Measurements from ENCODE around the gene NTMT1.

DNA sequence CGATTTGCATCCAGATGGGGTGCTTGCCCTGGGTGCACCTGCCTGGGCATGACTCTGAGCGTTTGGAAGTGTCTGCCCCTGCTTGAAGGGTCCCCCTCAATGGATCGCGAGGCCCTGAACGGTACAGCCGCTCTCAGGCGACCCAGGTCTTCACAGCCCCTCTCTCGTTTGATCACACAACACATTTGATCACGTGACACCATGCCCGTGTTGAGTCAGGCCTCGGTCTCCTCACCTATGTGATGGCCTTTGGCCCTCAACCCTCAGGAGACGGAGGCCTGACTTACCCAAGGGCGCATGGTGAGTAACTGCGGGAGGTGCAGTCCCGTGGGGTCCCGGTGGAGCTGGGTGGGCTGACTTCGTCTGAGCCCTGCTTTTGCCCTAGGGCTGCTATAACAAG is 18.9 kb downstream of the NTMT1 start:
- TF ChIP-seq, protein P1, sequence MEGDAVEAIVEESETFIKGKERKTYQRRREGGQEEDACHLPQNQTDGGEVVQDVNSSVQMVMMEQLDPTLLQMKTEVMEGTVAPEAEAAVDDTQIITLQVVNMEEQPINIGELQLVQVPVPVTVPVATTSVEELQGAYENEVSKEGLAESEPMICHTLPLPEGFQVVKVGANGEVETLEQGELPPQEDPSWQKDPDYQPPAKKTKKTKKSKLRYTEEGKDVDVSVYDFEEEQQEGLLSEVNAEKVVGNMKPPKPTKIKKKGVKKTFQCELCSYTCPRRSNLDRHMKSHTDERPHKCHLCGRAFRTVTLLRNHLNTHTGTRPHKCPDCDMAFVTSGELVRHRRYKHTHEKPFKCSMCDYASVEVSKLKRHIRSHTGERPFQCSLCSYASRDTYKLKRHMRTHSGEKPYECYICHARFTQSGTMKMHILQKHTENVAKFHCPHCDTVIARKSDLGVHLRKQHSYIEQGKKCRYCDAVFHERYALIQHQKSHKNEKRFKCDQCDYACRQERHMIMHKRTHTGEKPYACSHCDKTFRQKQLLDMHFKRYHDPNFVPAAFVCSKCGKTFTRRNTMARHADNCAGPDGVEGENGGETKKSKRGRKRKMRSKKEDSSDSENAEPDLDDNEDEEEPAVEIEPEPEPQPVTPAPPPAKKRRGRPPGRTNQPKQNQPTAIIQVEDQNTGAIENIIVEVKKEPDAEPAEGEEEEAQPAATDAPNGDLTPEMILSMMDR (IDR thresholded peaks at IDR 0.05; ENCODE audit: insufficient read depth, low read length): no peak
- no peak for TF ChIP-seq POLR2AphosphoS5 (IDR thresholded peaks at IDR 0.05; ENCODE audit: low read depth)
- TF ChIP-seq SPI1 (IDR thresholded peaks at IDR 0.05; ENCODE audit: borderline replicate concordance, low read depth): no peak
- TF ChIP-seq, protein P2, sequence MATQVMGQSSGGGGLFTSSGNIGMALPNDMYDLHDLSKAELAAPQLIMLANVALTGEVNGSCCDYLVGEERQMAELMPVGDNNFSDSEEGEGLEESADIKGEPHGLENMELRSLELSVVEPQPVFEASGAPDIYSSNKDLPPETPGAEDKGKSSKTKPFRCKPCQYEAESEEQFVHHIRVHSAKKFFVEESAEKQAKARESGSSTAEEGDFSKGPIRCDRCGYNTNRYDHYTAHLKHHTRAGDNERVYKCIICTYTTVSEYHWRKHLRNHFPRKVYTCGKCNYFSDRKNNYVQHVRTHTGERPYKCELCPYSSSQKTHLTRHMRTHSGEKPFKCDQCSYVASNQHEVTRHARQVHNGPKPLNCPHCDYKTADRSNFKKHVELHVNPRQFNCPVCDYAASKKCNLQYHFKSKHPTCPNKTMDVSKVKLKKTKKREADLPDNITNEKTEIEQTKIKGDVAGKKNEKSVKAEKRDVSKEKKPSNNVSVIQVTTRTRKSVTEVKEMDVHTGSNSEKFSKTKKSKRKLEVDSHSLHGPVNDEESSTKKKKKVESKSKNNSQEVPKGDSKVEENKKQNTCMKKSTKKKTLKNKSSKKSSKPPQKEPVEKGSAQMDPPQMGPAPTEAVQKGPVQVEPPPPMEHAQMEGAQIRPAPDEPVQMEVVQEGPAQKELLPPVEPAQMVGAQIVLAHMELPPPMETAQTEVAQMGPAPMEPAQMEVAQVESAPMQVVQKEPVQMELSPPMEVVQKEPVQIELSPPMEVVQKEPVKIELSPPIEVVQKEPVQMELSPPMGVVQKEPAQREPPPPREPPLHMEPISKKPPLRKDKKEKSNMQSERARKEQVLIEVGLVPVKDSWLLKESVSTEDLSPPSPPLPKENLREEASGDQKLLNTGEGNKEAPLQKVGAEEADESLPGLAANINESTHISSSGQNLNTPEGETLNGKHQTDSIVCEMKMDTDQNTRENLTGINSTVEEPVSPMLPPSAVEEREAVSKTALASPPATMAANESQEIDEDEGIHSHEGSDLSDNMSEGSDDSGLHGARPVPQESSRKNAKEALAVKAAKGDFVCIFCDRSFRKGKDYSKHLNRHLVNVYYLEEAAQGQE (IDR thresholded peaks at IDR 0.05; ENCODE audit: insufficient replicate concordance, low read depth): no peak
